ENCODE measurements around the gene NANOS2.

Gene NANOS2

GRCh38 chr19:45887200-45887710 lies 27.3 kb downstream of the NANOS2 start:
- ATAC-seq = no peak
- TF ChIP-seq PATZ1 (CRISPR knock-in tag; IDR thresholded peaks at IDR 0.05; ENCODE audit: borderline replicate concordance) (no peak), TSHZ2 (CRISPR knock-in tag; IDR thresholded peaks at IDR 0.05) (peak; percentile 20; the same call in 1 of the 2 replicates)

- 0 out of 2 replicates have a peak, but pooled peaks have one; percentile 47 for TF ChIP-seq GLIS3 (CRISPR knock-in tag; IDR thresholded peaks at IDR 0.05)
- no peak for TF ChIP-seq BACH2 (CRISPR knock-in tag; IDR thresholded peaks at IDR 0.05; ENCODE audit: borderline replicate concordance)
- TF ChIP-seq ESRRG (CRISPR knock-in tag; IDR thresholded peaks at IDR 0.05) = no peak
- TF ChIP-seq CSDC2 (CRISPR knock-in tag; IDR thresholded peaks at IDR 0.05) = peak; percentile 71; the same call in 1 of the 2 replicates
- TF ChIP-seq CSRNP3 (CRISPR knock-in tag; IDR thresholded peaks at IDR 0.05) = 0 out of 2 replicates have a peak, but pooled peaks have one; percentile 30
- peak; percentile 88; the same call in 1 of the 2 replicates for TF ChIP-seq PATZ1 (CRISPR knock-in tag; IDR thresholded peaks at IDR 0.05; ENCODE audit: borderline replicate concordance)
- ATAC-seq = peak; percentile 82
Observed at GRCh38 chr19:45886427-45887199, 28.0 kb downstream of the NANOS2 start.

GRCh38 chr19:45885556-45886426 lies 28.8 kb downstream of the NANOS2 start, which contains the start of gene IRF2BP1:
Gene IRF2BP1 (minus strand): TSS chr19:45886141. CDS start chr19:45885774, 367 bp downstream.
- TF ChIP-seq ESRRG (CRISPR knock-in tag; IDR thresholded peaks at IDR 0.05) = 0 out of 2 replicates have a peak, but pooled peaks have one; percentile 50
- TF ChIP-seq CREB5 (CRISPR knock-in tag; IDR thresholded peaks at IDR 0.05; ENCODE audit: low read depth) = 0 out of 2 replicates have a peak, but pooled peaks have one; percentile 35
- no peak for TF ChIP-seq ARNTL (CRISPR knock-in tag; IDR thresholded peaks at IDR 0.05; ENCODE audit: borderline replicate concordance, low read depth)
- ATAC-seq = peak; percentile 80

- ATAC-seq = no peak; the same call in 2 of the 3 replicates
- TF ChIP-seq ZNF70 (CRISPR knock-in tag; IDR thresholded peaks at IDR 0.05) (no peak), TCF4 (CRISPR knock-in tag; IDR thresholded peaks at IDR 0.05; ENCODE audit: borderline replicate concordance) (no peak), TSHZ2 (CRISPR knock-in tag; IDR thresholded peaks at IDR 0.05) (no peak), RARB (CRISPR knock-in tag; IDR thresholded peaks at IDR 0.05) (no peak), CSRNP3 (CRISPR knock-in tag; IDR thresholded peaks at IDR 0.05) (no peak), ZC3H10 (CRISPR knock-in tag; IDR thresholded peaks at IDR 0.05) (no peak), GLIS3 (CRISPR knock-in tag; IDR thresholded peaks at IDR 0.05) (no peak), ZFP3 (CRISPR knock-in tag; IDR thresholded peaks at IDR 0.05) (no peak), ZNF8 (CRISPR knock-in tag; IDR thresholded peaks at IDR 0.05) (no peak), CSDC2 (CRISPR knock-in tag; IDR thresholded peaks at IDR 0.05) (no peak), ARNTL (CRISPR knock-in tag; IDR thresholded peaks at IDR 0.05; ENCODE audit: borderline replicate concordance, low read depth) (no peak)
Observed at GRCh38 chr19:45884682-45885555, 29.7 kb downstream of the NANOS2 start.

Measured in SK-N-SH treated with all-trans-retinoic acid at 6 μM for 48 hours (cell line).